ENCODE measurements around the gene HELQ. TPM values are rescaled to one million over a fixed set of nuclear protein-coding genes. Genes with fewer than 3 reads are reported as not detected.

HELQ gene
- total RNA-seq, 1 experiment from 2014 or later: 14.6 TPM

DNA sequence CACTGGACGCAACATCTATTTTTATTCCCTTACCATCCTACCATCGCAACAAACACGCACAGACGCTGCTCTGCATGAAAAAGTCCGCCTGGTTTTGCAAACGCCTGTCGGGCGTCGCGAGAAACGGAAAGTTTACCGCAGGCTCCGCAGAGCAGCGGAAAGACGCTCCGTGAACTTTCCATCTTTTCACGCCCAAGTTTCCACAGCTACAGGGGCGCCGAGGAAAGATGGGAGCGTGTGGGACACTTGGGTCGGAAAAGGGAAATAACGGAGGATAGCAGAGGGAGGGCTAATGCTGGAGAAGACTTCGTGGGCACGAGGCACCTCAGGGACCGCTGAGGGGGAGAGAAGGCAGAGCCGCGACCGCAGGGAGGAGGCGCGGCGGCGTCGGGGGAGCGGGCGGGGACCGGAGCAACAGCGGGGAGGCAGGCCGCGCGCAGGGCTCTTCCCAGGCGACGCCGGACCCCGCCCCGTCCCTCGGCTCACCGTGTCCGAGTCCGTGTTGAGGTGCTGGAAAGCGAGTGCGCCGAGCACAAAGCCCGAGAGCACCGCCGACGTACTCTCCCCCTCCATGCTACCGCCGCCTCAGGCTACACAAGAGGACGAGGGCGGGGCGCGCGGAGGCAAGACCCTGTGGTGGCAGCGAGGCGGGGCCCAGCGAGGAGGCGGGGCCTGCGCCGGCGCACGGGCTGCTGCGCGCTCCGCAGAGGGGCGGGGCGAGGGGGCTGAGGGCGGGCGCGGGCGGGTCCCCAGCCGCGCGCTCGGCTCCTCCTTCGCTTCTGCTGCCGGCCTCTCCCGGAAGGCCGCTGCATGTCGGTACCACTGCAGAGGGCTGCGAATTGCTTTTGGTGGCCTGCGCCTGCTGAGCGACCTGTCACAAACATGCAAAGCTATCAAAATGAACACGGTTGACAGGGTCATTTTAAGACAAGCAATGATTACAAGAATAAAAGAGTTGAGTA is 29.2 kb upstream of the HELQ start, which contains the start of gene ABRAXAS1 (continued):
- no peak for TF ChIP-seq REST (IDR thresholded peaks at IDR 0.05; ENCODE audit: low read depth)

GRCh38 chr4:83473966-83474365 is 18.3 kb upstream of the HELQ start:
- H3K27me3 ChIP-seq (ENCODE audit: insufficient read depth, low read length): no peaks in the 10 kb centered on the region
- no peaks in the 10 kb centered on the region for H4K20me1 ChIP-seq (ENCODE audit: insufficient read depth)
- ATAC-seq (no peak), DNase-seq (ENCODE audit: low read depth, low spot score) (no peak)
- no peaks in the 10 kb centered on the region for H3K9me2 ChIP-seq (ENCODE audit: insufficient read depth)
- H3K4me3 ChIP-seq (replicated peaks in 1 of 2; ENCODE audit: low read depth in 1 of 2, low read length in 2 of 2): no peak overlapping the region
- H3K4me1 ChIP-seq (ENCODE audit: control insufficient read depth in 1 of 2, insufficient read depth in 2 of 2, low read length in 2 of 2): no peaks in the 10 kb centered on the region
- CTCF ChIA-PET: no interaction called here
- intact Hi-C loops (cut with micrococcal nuclease): no loop called here
- POLR2A ChIA-PET: no interaction called here
- H3K4me2 ChIP-seq (ENCODE audit: low read length): no peak overlapping the region
- no peaks in the 10 kb centered on the region for H3K36me3 ChIP-seq (ENCODE audit: control insufficient read depth in 1 of 2, insufficient read depth in 2 of 2, low read length in 2 of 2)
- no peak for TF ChIP-seq YY1 (IDR thresholded peaks at IDR 0.05; ENCODE audit: extremely low read depth, insufficient replicate concordance, low read depth, low read length)
- TF ChIP-seq, protein P1, sequence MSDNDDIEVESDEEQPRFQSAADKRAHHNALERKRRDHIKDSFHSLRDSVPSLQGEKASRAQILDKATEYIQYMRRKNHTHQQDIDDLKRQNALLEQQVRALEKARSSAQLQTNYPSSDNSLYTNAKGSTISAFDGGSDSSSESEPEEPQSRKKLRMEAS (IDR thresholded peaks at IDR 0.05): no peak
- no peak for TF ChIP-seq CBX3 (IDR thresholded peaks at IDR 0.05; ENCODE audit: low read depth)
- no peak for TF ChIP-seq RAD21 (IDR thresholded peaks at IDR 0.05; ENCODE audit: low read depth)
- no peak for TF ChIP-seq ZNF274 (IDR thresholded peaks at IDR 0.05; ENCODE audit: low read depth, low read length)
- TF ChIP-seq JUND (IDR thresholded peaks at IDR 0.05): no peak
- TF ChIP-seq CTCF (IDR thresholded peaks at IDR 0.05 in 2 of 3, conservative IDR thresholded peaks at IDR 0.05 in 1 of 3; ENCODE audit: borderline replicate concordance in 1 of 3, insufficient read depth in 1 of 3, low read depth in 2 of 3, low read length in 2 of 3): no peak
- no peak for TF ChIP-seq ZBTB33 (IDR thresholded peaks at IDR 0.05; ENCODE audit: extremely low read depth, insufficient replicate concordance, low read length)
- TF ChIP-seq, protein P2, sequence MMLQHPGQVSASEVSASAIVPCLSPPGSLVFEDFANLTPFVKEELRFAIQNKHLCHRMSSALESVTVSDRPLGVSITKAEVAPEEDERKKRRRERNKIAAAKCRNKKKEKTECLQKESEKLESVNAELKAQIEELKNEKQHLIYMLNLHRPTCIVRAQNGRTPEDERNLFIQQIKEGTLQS (IDR thresholded peaks at IDR 0.05): no peak
- H3K27ac ChIP-seq (ENCODE audit: low read depth, low read length): no peak overlapping the region
- no peaks in the 10 kb centered on the region for H3K9me3 ChIP-seq (ENCODE audit: control insufficient read depth in 1 of 2, insufficient read depth in 1 of 2, low read depth in 1 of 2, low read length in 2 of 2)
- RAD21 ChIA-PET (ENCODE audit: low non-redundant PET in 1 of 2, low total read pairs in 2 of 2, uncharacterized antibody in 2 of 2, unreplicated experiment in 2 of 2): no interaction called here
- no peak overlapping the region for H3K9ac ChIP-seq (ENCODE audit: low read length)
- H3K79me2 ChIP-seq (ENCODE audit: insufficient read depth, low read length): no peaks in the 10 kb centered on the region
- H2AFZ ChIP-seq (ENCODE audit: low read depth, low read length, poor library complexity, severe bottlenecking): no peak overlapping the region
- BruUV-seq (replicated peaks): no TSS peak

Data from HCT116 (cell line).